CD4-positive, alpha-beta T cell treated with Interleukin-4 for 1 hour (primary cell): Measurements from ENCODE around the gene IL36RN.
"Not testable (repeated sequence)": the region's sequence is repeated elsewhere in the genome, so short reads cannot be mapped to it uniquely, and the experiment has no call there.

Experiments
- DNase-seq, 2 donors: peaks; one replicate each; pipeline ENCODE4 v3.0.0-alpha.2; 2020 to 2022

Gene IL36RN

GRCh38 chr2:113075600-113075999 lies 16.6 kb downstream of the IL36RN start:
- no peak for DNase-seq

GRCh38 chr2:113076954-113077669 lies 18.1 kb downstream of the IL36RN start:
- no peak for DNase-seq

- DNase-seq, result no peak
Observed at GRCh38 chr2:113077921-113078320, 18.9 kb downstream of the IL36RN start.

- no peak for DNase-seq
Observed at GRCh38 chr2:113078350-113078839, 19.4 kb downstream of the IL36RN start.

- DNase-seq, result no peak
Observed at GRCh38 chr2:113079131-113079530, 20.1 kb downstream of the IL36RN start.

GRCh38 chr2:113080134-113080533 lies 21.1 kb downstream of the IL36RN start:
- DNase-seq, result peak; percentile 25 to 34

GRCh38 chr2:113081488-113082210 lies 22.7 kb downstream of the IL36RN start:
- no peak for DNase-seq

GRCh38 chr2:113083296-113083695 lies 24.3 kb downstream of the IL36RN start:
- DNase-seq, result peak in 1 of 2 donors; percentile 42

- peak in 1 of 2 donors; percentile 27 for DNase-seq
Observed at GRCh38 chr2:113084249-113085000, 25.4 kb downstream of the IL36RN start.

GRCh38 chr2:113085542-113085941 lies 26.5 kb downstream of the IL36RN start:
- DNase-seq, result no peak

GRCh38 chr2:113088213-113088992 lies 29.4 kb downstream of the IL36RN start:
- no peak for DNase-seq

GRCh38 chr2:113089916-113090315 lies 30.9 kb downstream of the IL36RN start:
- no peak for DNase-seq

- no peak for DNase-seq
Observed at GRCh38 chr2:113091231-113091896, 32.4 kb downstream of the IL36RN start.

GRCh38 chr2:113092864-113093612 lies 34.0 kb downstream of the IL36RN start:
- no peak for DNase-seq

GRCh38 chr2:113093613-113093977 lies 34.6 kb downstream of the IL36RN start:
- no peak for DNase-seq

GRCh38 chr2:113096306-113096705 lies 37.3 kb downstream of the IL36RN start:
- not testable (repeated sequence) for DNase-seq

- not testable (repeated sequence) for DNase-seq
Observed at GRCh38 chr2:113096842-113097618, 38.0 kb downstream of the IL36RN start.

GRCh38 chr2:113098041-113098440 lies 39.0 kb downstream of the IL36RN start:
- peak in 1 of 2 donors; percentile 46 for DNase-seq

GRCh38 chr2:113098532-113098931 lies 39.5 kb downstream of the IL36RN start:
- DNase-seq, result no peak

GRCh38 chr2:113102133-113102532 lies 43.1 kb downstream of the IL36RN start:
- DNase-seq, result no peak
